SJCRH30 (cell line): ENCODE measurements around the gene PPARG. TPM values are rescaled to one million over a fixed set of nuclear protein-coding genes. Genes with fewer than 3 reads are reported as not detected.

Source experiments
- DNase-seq, 2 experiments: peaks; one replicate each; pipeline ENCODE4 v3.0.0-alpha.2; 2015 to 2020
- H3K27ac ChIP-seq: fragments of 250-450 bp; sonication (Bioruptor Pico); 2 replicates; pipeline ENCODE4 v1.5.1; 2020; ENCODE audit warnings: mild to moderate bottlenecking, moderate library complexity
- H3K27me3 ChIP-seq: fragments of 250-450 bp; sonication (Bioruptor Pico); 2 replicates; pipeline ENCODE4 v1.5.1; 2020; ENCODE audit warnings: mild to moderate bottlenecking, moderate library complexity
- H3K36me3 ChIP-seq: fragments of 250-450 bp; sonication (Bioruptor Pico); 2 replicates; pipeline ENCODE4 v1.5.1; 2020; ENCODE audit warnings: mild to moderate bottlenecking, moderate library complexity
- H3K4me1 ChIP-seq: fragments of 250-450 bp; sonication (Bioruptor Pico); 2 replicates; pipeline ENCODE4 v1.5.1; 2020; ENCODE audit warnings: mild to moderate bottlenecking, moderate library complexity
- H3K4me3 ChIP-seq: fragments of 250-450 bp; sonication (Bioruptor Pico); 2 replicates; pipeline ENCODE4 v1.5.1; 2020; ENCODE audit warnings: mild to moderate bottlenecking, moderate library complexity
- H3K9me3 ChIP-seq: fragments of 250-450 bp; sonication (Bioruptor Pico); replicated peaks from 2 replicates; pipeline ENCODE4 v1.5.1; 2020; ENCODE audit warnings: mild to moderate bottlenecking, moderate library complexity
- total RNA-seq: library from RNA; depleted of rRNA; stranded (reverse); fragments of >200 nt; shearing (Covaris generic); gene quantifications from 2 replicates; pipeline ENCODE4 v1.2.3, GENCODE V29; 2014

The PPARG gene
- total RNA-seq, 1 experiment from 2014 or later: 0.06 TPM

DNA sequence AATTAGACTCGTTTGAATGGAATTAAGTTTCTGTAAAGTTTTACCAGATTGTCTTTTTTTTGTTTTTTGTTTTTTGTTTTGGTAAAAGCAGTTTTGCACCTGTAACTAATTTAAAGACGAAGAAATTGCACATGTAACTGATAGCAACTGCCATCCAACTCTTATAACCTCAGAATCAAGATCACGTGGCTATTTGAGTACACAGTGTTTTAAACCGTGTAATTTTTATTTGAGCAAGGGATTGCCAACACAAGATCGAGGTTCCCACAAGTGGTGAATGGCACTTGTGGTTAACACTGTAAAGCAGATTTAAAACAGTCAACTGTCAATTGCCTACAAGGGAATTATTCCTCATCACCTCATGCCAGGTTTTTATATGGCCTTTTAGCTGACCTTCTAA, 67.3 kb downstream of the PPARG start:
- no peak overlapping the region for H3K4me3 ChIP-seq
- no peaks in the 10 kb centered on the region for H3K27me3 ChIP-seq
- H3K4me1 ChIP-seq: no peaks in the 10 kb centered on the region
- peak in 1 of 2 experiments; percentile 9 for DNase-seq
- H3K9me3 ChIP-seq: no peaks in the 10 kb centered on the region
- no peaks in the 10 kb centered on the region for H3K36me3 ChIP-seq
- no peak overlapping the region for H3K27ac ChIP-seq

DNA sequence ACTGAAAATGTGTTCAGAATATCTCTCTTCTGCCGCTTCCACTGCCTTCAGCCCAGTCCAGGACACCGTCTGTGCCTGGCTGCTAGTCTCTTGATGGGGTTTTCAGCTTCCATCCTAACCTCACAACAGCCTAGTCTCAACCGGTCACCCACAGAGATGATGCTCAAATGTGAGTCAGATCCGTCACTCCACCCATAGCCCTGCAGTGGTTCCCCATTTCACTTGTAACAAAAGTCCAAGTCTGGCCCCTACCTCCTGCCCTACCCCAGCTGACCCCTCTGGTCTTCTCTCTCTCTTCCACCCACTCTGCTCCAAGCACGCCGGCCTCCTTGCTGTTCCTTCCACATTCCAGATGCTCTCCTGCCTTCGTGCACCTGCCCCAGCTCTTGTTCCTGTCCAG, 68.1 kb downstream of the PPARG start:
- H3K4me1 ChIP-seq: no peaks in the 10 kb centered on the region
- no peak for DNase-seq
- H3K36me3 ChIP-seq: no peaks in the 10 kb centered on the region
- H3K27me3 ChIP-seq: no peaks in the 10 kb centered on the region
- H3K4me3 ChIP-seq: no peak overlapping the region
- no peaks in the 10 kb centered on the region for H3K9me3 ChIP-seq
- no peak overlapping the region for H3K27ac ChIP-seq

DNA sequence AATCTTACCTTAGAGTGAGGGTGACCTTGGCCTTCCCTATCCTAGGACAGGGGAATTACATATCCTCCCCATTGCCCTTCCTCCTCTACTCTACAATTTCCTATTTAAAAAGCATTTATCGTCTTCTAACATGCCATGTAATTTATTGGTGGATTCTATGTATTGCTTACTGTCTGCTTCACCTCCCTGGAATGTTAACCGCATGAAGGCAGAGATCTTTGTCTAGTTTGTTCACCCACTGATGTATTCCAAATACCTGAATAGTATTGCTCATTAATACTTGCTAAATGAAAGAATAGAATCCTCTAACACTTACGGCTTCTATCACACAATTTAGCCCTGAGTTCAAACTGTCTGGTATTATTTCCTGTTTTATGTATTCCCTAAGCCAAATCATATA, 68.6 kb downstream of the PPARG start:
- no peaks in the 10 kb centered on the region for H3K27me3 ChIP-seq
- DNase-seq: no peak
- no peak overlapping the region for H3K4me3 ChIP-seq
- no peaks in the 10 kb centered on the region for H3K9me3 ChIP-seq
- no peaks in the 10 kb centered on the region for H3K4me1 ChIP-seq
- no peak overlapping the region for H3K27ac ChIP-seq
- H3K36me3 ChIP-seq: no peaks in the 10 kb centered on the region

DNA sequence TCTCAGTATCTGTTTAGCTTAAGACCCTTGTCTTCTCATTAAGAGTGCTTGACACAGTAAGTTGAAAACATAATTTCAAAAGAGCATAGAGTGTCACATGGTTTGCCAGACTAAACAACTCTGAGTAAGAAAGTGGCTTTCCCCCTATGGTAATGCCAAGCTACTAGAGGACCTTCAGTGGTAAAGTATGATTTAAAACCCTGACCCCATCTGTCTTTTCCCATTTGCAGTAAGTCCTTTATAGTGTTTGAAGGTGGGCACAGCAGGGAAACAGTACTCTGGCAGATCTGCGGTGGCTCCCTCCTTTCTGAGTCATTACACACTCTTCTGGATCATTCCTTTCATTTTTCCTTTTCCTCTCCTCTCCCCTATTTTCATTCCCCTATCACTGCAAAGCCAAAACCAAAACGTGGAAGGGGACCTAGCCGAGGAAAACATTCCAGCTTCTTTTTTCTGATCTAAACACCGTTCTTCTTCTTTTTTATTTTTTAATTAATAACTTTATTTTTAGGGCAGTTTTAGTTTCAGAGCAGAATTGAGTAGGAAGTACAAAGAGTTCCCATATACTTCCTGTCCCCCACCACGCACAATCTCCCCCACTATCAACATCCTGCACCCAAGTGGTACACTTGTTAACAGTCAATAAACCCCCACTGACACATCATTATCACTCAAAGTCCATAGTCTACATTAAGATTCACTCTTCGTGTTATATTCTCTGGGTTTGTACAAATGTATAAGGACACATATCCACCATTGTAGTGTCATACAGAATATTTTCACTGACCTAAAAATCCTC, 74.7 kb downstream of the PPARG start:
- no peaks in the 10 kb centered on the region for H3K4me1 ChIP-seq
- H3K27me3 ChIP-seq: no peaks in the 10 kb centered on the region
- no peak overlapping the region for H3K4me3 ChIP-seq
- DNase-seq: no peak
- no peak overlapping the region for H3K27ac ChIP-seq
- no peaks in the 10 kb centered on the region for H3K9me3 ChIP-seq
- H3K36me3 ChIP-seq: no peaks in the 10 kb centered on the region

DNA sequence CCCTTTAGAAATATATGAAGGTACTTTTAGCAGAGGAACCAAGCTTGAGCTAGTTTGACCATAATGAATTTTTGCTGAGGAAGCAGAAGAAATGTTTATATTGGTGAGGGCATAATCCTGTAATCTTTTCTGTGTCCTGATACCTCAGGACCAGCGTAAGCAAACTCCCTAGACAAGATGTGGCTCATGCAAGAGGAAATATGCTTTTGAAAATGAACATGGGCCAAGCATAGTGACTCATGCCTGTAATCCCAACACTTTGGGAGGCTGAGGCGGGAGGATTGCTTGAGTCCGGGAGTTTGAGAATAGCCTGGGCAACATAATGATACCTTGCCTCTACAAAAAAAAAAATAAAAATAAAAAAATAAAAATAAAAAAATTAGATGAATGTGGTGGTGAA, 78.5 kb downstream of the PPARG start:
- H3K4me1 ChIP-seq: 0 out of 2 replicates have a peak, but pooled peaks cover 3% of the 10 kb centered on the region
- H3K27ac ChIP-seq: no peak overlapping the region
- H3K27me3 ChIP-seq: no peaks in the 10 kb centered on the region
- DNase-seq: no peak
- H3K9me3 ChIP-seq: no peaks in the 10 kb centered on the region
- H3K36me3 ChIP-seq: no peaks in the 10 kb centered on the region
- no peak overlapping the region for H3K4me3 ChIP-seq

DNA sequence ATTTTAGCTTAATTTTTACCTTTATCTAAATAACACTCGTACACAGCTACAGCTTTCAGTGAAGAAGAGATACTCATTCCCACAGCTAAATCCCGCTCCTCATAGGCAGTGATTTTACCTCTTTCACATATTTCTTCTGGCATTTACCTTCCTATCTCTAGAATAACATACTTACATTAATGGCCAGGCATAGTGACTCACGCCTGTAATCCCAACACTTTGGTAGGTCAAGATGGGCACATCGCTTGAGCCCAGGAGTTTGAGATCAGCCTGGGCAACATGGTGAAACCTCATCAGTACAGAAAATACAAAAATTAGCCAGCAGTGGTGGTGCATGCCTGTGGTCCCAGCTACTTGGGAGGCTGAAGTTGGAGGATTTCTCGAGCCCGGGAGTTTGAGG, 80.2 kb downstream of the PPARG start:
- no peaks in the 10 kb centered on the region for H3K36me3 ChIP-seq
- H3K27ac ChIP-seq: no peak overlapping the region
- H3K27me3 ChIP-seq: no peaks in the 10 kb centered on the region
- no peak for DNase-seq
- no peak overlapping the region for H3K4me3 ChIP-seq
- 0 out of 2 replicates have a peak, but pooled peaks cover 3% of the 10 kb centered on the region for H3K4me1 ChIP-seq
- H3K9me3 ChIP-seq: no peaks in the 10 kb centered on the region

DNA sequence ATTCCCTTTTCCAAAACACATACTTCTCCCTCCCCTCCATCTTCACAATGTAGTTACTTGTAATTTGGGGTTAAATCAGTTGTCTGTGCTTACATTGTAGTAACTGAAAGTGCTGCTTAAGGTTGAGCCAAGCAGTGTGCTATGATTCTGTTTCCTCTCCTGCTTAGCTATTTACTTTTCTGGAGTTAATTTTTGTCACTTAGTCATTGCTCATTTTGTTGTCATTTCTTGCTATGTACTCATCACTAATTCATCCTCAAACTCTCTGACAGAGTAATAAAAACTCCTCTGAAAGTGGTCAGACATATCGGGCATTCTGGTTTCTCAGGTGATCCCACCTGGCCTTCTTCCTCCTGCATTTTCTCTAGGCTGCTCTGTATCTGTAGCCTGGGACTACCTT, 80.7 kb downstream of the PPARG start:
- no peaks in the 10 kb centered on the region for H3K9me3 ChIP-seq
- H3K4me1 ChIP-seq: 0 out of 2 replicates have a peak, but pooled peaks cover 3% of the 10 kb centered on the region
- H3K36me3 ChIP-seq: no peaks in the 10 kb centered on the region
- H3K27ac ChIP-seq: no peak overlapping the region
- no peaks in the 10 kb centered on the region for H3K27me3 ChIP-seq
- no peak overlapping the region for H3K4me3 ChIP-seq
- DNase-seq: no peak

DNA sequence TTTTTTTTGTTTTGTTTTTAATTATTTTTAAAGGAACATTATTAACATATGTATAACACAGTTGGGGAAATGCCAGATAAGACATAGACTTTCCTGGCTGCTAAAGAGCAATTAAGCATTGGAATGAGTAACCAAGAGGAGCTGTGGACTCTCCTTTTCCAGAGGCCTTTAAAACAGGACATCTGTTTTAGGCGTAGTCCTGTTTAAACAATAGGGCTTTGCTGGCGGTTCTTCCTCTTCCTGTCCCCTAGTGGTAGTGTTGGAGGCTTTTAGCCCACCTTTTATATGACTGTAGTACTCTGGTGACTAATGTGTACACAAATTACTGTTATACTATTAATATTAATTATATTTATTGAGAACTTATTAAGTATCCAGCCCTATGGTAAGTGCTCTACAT, 81.9 kb downstream of the PPARG start:
- DNase-seq: peak; percentile 5 to 18
- H3K4me1 ChIP-seq: 0 out of 2 replicates have a peak, but pooled peaks cover 3% of the 10 kb centered on the region
- no peak overlapping the region for H3K4me3 ChIP-seq
- H3K36me3 ChIP-seq: no peaks in the 10 kb centered on the region
- H3K27ac ChIP-seq: no peak overlapping the region
- no peaks in the 10 kb centered on the region for H3K27me3 ChIP-seq
- H3K9me3 ChIP-seq: no peaks in the 10 kb centered on the region

DNA sequence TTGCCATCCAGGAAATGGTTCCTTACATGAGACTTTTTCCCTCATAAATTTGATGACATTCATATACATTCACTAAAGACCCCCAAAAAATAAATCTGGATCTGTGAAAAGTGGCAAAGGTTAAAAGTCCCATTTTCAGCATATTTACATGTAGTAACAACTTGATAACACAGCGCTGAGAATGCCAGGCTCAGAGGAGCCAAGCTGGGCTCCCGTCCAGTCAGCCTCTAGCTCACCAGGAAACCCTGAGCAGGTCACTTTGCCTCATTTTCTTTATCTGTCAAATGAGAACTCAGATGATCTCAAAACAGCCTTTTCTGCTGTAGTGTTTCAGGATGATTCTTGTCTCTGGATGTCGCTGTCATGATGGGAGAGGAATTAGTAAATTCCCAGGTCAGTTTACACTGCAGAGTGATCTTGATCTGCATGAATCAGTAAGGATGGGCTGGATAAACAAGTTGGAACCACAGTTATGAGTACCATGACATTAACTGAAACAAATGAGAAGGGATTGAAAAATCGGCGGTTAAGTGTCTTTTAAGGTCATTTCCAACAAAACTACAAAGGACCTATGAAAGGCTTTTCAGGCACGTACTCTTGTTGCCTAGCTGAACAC, 82.8 kb downstream of the PPARG start:
- H3K4me1 ChIP-seq: 0 out of 2 replicates have a peak, but pooled peaks cover 3% of the 10 kb centered on the region
- no peaks in the 10 kb centered on the region for H3K27me3 ChIP-seq
- peak in 1 of 2 experiments; percentile 22 for DNase-seq
- no peak overlapping the region for H3K4me3 ChIP-seq
- H3K9me3 ChIP-seq: no peaks in the 10 kb centered on the region
- no peak overlapping the region for H3K27ac ChIP-seq
- no peaks in the 10 kb centered on the region for H3K36me3 ChIP-seq

DNA sequence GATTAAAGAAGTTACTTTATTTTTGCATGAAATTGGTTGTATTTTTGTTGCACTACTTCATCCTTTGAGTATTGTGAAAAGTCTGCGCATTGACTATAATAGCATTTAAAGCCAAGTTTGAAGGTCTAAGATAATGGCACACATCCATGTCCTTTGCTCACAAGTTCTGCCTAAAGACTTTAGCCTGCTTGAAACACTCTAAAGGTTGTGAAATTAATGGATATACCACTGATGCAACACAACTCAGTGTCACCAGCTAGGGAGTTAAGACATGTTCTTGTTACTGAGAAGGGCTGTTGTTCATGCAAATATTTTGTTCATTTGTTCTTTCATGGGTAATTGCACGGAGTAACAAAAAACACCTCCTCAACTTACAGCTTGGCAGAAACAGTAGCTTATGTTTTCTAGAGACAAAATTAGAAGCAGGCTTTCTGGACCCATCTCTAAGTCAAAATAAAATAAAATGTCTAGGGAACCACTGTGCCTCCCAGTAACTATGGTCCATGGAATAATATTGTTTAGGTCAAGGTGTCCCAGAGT, 83.9 kb downstream of the PPARG start:
- H3K4me3 ChIP-seq: no peak overlapping the region
- H3K4me1 ChIP-seq: 0 out of 2 replicates have a peak, but pooled peaks cover 3% of the 10 kb centered on the region
- no peaks in the 10 kb centered on the region for H3K36me3 ChIP-seq
- no peak overlapping the region for H3K27ac ChIP-seq
- no peaks in the 10 kb centered on the region for H3K9me3 ChIP-seq
- no peak for DNase-seq
- H3K27me3 ChIP-seq: no peaks in the 10 kb centered on the region

DNA sequence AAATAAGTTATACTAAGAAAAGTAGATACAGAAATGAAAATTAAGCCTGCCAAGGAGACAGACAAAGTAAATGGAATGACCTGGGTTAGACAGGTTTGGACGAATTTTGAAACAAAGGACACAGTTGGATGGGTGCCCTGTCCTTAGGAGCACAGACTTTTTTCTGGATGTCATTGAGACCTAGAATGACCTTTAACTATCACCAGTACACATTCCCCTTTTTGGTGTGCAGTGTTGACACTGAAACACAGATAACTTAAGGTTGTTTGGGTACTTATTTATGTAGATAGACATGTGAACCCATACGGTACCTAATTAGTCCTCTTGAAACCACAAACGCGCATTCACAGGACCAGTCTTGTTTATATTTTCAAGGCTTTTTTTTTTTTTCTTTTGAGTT, 86.7 kb downstream of the PPARG start:
- 0 out of 2 replicates have a peak, but pooled peaks cover 3% of the 10 kb centered on the region for H3K4me1 ChIP-seq
- no peak overlapping the region for H3K27ac ChIP-seq
- no peak for DNase-seq
- H3K27me3 ChIP-seq: no peaks in the 10 kb centered on the region
- no peaks in the 10 kb centered on the region for H3K36me3 ChIP-seq
- no peaks in the 10 kb centered on the region for H3K9me3 ChIP-seq
- no peak overlapping the region for H3K4me3 ChIP-seq

DNA sequence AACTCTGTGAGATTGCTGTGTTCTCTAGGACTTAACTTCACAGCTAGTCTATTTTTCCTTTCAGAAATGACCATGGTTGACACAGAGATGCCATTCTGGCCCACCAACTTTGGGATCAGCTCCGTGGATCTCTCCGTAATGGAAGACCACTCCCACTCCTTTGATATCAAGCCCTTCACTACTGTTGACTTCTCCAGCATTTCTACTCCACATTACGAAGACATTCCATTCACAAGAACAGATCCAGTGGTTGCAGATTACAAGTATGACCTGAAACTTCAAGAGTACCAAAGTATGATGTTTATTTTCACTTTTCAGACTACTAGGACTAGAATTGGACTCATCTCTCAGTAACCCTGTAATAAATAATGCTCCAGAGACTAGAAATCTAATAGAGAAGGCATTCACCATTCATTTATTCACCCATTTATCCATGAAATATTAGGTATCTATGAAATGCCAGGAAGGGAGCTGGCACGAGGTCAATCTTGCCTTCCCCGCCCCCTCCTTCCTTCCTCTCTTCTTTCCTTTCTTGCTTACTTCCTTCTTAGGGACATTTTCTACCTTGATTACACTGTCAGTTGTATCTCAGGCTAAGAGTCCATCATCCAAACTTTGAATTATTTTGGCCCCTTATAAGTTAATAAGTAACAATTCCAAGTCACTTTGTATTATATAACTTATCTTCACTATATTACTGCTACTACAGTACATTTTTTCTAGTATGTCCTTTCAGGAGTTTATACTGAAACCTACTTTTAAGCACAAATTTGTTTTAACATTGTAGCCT, 91.0 kb downstream of the PPARG start:
- DNase-seq: no peak
- Histone ChIP-seq H3K27me3 (no peaks in the 10 kb centered on the region), H3K4me3 (no peak overlapping the region), H3K9me3 (no peaks in the 10 kb centered on the region), H3K27ac (no peak overlapping the region), H3K4me1 (no peaks in the 10 kb centered on the region), H3K36me3 (no peaks in the 10 kb centered on the region)

DNA sequence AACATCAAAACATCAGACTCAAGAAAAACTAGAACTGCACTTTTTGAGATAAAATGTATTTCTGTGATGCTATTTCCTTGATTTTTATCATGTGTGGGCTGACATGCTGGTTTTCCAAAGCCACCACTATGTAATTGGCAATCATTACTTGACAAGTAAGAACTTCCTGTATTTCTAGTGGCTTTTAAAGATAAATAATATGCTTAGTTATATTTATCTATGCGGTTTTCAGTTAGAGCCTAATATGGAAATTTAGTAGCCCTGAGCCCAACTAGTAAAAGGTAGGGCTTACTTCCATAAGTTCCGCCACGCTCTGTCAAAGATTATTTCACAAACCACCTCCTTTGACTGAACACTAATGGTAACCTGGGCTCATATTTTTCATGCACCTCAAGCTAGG, 91.6 kb downstream of the PPARG start:
- Histone ChIP-seq H3K4me1 (no peaks in the 10 kb centered on the region), H3K9me3 (no peaks in the 10 kb centered on the region), H3K4me3 (no peak overlapping the region), H3K27me3 (no peaks in the 10 kb centered on the region), H3K27ac (no peak overlapping the region), H3K36me3 (no peaks in the 10 kb centered on the region)
- DNase-seq: no peak

DNA sequence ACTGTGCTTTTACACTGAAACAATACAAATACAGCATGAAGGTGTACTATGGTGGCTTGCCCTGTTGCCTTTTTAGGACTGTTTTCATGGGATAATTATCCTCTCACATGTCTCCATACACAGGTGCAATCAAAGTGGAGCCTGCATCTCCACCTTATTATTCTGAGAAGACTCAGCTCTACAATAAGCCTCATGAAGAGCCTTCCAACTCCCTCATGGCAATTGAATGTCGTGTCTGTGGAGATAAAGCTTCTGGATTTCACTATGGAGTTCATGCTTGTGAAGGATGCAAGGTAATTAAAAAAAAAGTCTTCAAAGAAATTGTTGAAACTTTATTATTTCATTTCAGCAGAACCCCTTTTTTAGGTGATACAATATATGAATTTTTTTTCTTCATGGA, 92.3 kb downstream of the PPARG start:
- no peak for DNase-seq
- Histone ChIP-seq H3K27ac (no peak overlapping the region), H3K36me3 (no peaks in the 10 kb centered on the region), H3K9me3 (no peaks in the 10 kb centered on the region), H3K27me3 (no peaks in the 10 kb centered on the region), H3K4me3 (no peak overlapping the region), H3K4me1 (no peaks in the 10 kb centered on the region)

DNA sequence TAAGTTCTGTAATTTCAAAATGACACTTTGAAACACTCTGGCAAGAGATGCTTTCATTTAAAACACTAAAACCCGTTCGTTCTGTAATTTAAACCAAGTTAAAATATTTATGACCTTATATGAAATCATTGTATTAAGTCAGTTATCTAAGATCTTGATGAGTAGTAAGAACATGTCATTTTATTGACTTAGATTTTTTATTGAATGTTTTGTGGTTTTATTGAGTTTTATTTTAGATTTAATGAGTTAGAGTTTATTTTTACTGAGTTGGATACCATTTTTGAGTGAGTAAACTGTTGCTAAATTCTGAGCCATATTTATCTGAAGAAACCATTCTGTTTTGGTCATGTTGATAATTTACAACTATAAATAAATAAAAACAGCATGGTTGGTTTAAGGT, 94.3 kb downstream of the PPARG start:
- Histone ChIP-seq H3K4me1 (no peaks in the 10 kb centered on the region), H3K36me3 (no peaks in the 10 kb centered on the region), H3K4me3 (no peak overlapping the region), H3K27me3 (no peaks in the 10 kb centered on the region), H3K9me3 (no peaks in the 10 kb centered on the region), H3K27ac (no peak overlapping the region)
- DNase-seq: no peak
